ENCODE measurements around the gene SYT7.

Gene SYT7, protein sequence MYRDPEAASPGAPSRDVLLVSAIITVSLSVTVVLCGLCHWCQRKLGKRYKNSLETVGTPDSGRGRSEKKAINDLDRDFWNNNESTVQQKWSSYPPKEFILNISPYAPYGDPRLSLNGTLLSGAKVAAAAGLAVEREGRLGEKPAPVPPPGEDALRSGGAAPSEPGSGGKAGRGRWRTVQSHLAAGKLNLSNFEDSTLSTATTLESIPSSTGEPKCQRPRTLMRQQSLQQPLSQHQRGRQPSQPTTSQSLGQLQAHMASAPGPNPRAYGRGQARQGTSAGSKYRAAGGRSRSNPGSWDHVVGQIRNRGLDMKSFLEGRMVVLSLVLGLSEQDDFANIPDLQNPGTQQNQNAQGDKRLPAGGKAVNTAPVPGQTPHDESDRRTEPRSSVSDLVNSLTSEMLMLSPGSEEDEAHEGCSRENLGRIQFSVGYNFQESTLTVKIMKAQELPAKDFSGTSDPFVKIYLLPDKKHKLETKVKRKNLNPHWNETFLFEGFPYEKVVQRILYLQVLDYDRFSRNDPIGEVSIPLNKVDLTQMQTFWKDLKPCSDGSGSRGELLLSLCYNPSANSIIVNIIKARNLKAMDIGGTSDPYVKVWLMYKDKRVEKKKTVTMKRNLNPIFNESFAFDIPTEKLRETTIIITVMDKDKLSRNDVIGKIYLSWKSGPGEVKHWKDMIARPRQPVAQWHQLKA

DNA sequence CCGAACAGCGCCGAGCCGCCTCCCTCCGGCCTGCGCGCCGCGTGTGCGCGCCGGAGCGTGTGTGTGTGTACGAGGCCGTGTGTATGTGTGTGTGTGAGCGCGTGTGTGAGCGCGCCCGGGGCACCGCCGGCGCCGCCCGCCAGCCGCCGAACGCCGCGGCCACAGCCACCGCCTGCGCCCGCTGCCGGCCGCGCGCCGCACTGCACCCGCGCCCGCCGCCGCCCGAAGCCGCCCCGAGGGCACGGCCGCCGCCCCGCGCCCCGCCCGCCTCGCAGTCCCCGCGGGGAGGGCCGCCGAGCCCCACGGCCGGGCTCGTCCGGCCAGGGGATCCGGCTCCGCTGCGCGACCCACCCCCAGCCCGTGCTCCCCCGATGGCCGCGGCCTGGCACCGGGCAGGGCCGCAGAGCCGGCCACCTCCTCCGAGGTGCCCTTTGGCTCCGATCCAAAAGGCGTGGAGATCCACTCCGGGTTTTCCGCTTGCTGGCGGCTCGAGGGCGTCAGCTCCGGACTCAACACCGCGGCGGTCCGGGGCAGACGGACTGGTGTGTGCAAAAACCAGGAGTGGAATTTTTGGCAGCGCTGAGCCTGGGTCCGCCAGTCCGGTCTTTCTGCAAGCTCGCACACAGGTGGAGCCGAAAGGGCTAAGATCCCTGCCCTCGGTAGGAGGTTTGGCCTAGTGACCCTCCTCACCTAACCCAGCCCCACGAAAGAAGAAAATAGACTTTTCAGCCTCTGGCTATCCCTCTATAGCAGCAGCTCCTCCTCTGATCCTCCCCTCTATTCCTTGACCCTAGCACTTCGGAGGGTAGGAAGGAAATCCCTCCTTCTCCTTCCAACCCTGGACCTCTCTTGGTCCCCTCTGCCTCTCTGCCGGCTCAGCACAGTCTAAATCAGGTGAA lies at the start of gene SYT7:
TSS of gene SYT7 (minus strand) at position 47 of the 899 bp plus-strand sequence. CDS start 256 bp downstream, outside the sequence.
- peak; percentile 96 for DNase-seq

DNA sequence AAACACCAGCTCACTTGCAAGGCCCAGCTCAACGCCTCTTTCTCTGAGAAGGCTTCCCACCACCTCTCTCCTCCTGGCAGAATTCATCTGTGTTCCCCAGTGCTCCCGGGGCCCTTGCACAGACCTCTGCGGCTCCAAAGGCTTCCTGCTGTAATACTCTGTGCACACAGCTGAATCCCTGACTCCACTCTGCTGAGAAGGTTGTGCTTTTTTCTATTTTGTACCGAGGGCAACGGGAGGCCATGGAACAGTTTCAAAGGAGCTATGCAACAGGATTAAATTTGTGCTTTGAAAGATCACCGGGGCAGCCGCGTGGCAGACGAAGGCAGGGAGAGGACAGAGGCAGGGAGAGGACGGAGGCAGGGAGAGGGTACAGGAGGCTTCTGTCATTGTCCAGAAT lies 49.2 kb upstream of the SYT7 start:
- no peak for DNase-seq

DNA sequence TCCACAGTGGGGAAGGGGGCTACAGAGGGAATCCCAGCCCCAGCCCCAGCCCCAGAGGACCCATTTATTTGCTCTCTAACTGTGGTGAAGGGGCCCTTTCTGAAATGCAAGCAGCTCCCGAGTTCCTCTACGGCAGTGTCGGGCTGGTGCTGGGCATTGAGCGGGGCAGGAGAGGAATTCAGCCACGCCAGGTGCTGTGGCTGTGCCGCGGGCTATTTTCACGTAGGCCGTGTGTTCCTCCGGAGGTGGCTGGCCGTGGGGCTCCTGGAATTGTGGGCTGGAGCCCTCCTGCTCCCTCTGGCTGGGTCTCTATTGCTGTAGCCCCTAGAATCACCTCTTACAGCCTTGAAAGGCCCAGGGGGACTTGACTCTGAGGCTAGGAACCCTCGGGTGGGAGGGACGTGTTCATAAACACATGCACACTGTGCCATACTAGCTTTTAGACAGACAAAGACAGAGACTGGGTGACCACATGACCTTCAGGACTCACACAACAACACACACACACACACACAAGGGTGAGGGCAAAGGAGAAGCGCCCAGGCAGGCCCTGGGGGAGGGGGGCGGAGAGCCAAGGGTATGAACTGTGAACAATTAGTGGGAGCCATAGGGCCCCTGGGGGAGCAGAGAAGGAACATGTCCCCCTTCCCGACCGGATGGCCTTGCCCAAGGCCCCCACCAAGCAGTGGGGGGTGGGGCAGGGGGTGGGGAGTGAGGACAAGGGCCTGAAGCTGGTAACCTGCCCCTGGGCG lies 48.4 kb upstream of the SYT7 start:
- no peak for DNase-seq

DNA sequence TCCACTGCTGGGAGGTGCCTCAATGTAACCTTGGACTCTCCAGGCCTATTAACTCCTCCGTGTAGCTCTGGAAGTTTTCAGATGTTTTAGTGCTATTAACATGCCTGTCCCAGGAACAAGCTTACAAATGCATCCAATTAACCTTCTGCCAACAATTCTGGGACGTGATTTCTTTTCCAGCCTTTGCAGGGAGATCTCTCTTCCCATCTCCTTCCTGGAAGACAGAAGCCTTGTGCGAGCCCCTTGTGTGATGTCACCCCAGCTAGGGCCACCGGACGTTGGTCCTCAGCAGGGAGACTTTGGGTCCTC lies 47.7 kb upstream of the SYT7 start:
- DNase-seq = no peak

DNA sequence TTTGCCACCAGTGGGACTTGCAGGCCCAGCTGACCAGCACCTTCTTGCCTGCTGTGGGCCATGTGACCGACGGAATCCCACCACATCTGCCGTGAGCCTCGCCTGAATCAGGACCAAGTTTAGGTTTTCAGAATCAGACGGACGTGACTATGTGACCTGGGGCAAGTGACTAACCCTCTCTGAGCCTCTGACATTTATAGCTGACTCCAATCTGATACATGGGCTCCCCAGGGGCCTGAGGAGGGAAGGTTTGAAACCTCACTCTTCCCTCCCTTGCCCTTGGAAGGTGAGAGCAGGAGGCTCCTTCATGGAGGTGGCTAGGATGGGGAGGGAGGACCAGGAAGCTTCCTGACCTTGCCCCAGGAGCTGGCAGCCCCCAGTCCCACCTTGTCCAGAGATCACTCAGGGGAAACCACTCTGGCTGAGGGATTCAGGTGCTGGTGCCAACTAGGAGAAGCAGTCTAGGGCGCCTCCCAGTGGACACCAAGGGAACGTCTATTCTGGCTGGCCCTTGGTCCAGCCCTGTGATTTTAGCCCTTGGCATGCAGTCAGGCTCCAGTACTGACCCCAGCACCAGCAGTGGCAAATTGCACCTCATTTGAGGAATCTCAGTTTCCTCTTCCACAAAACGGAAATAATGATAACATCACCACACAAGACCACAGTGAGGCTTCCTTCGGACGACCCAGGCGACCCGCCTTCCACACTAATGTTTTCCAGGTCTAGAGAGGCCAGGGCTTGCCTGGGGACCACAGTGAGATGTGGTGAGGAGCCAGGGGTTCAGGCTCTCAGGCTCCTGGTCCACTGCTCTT lies 47.2 kb upstream of the SYT7 start:
- peak; percentile 75 for DNase-seq

DNA sequence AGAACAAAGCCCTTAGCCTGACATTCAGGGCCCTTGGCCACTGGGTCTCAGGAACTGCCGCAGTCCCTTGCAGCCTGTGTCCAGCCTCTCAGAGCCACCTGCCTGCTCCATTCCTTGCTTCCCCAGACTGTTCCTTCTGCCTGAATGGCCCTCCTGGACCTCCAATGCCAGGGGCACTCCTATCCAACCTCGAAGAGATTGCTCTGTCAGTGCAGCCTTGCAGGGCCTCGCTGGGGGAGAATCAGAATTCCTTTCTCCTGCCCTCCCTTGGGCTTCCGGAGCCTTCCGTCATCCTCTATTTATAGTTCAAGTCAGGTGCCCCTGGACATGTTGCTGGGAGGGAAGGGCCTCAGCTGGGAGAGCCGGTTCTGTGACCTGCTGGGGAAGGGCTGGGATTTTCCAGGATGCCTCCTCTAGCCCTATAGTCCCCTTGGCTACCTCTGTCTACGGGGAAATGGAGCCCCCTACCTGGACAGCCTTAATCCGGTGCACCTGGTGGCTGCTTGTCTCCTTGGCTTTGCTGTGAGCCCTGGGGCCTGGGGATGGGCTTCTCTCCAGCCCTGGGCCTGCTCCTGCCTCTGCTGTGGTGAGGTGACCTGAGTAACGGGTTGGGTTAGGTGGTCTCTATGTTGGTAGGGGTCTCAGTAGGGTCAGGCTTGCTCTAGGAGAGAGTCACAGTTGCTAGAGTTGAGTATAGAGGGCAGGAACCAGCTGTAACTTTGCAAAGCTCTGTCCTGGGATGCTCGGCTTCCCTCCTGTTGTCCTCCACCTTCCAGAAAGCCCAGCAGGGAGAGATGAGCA lies 45.9 kb upstream of the SYT7 start:
- DNase-seq = no peak

DNA sequence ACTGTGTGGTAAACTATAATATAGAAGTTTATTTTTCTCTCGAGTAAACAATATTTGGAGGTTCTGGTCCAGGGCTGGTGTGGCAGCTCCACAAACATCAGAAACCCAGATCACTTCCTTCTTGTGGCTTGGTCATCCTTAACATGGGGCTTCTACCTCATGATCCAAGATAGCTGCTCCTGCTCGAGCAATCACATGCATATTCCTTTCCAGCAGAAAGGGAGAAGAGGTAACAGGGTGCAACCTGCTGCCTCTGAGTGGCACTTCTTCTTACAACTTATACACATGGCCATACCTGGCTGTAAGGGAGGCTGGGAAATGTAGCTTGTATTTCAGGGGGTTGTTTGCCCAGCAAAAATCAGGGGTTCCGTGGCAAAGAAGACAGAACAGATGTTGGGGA lies 44.6 kb upstream of the SYT7 start:
- no peak for DNase-seq

DNA sequence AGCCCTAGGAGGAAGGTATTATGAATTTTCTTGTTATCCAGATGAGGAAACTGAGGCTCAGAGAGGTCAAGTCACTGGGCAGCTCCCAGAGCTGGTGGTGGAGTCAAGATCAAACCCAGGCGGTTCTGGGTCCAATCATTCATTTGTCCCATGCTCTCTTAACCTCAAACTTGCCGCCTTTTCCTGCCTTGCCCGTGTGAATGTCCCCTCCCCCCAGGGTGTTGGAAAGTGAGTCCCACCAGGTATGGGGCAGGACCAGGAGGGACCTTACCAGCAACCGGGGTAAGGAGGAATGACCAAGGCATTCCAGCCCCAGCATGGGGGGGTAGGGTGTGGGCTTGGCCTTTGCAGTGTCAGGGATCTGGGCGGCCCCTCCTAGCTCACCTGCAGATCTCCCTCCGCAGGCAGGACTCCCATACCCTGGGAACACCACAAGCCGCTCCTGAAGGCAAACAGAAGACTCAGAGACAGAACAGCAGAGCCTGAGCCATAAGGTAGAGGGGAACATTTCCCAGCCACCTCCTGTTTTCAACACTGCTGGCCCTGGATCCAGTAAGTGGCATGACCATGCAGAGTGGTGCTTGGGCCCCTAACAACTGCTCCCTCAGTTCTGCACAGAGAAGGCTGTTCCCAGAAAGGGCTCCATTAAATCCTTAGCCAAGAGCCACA lies 41.2 kb upstream of the SYT7 start:
- DNase-seq = no peak

DNA sequence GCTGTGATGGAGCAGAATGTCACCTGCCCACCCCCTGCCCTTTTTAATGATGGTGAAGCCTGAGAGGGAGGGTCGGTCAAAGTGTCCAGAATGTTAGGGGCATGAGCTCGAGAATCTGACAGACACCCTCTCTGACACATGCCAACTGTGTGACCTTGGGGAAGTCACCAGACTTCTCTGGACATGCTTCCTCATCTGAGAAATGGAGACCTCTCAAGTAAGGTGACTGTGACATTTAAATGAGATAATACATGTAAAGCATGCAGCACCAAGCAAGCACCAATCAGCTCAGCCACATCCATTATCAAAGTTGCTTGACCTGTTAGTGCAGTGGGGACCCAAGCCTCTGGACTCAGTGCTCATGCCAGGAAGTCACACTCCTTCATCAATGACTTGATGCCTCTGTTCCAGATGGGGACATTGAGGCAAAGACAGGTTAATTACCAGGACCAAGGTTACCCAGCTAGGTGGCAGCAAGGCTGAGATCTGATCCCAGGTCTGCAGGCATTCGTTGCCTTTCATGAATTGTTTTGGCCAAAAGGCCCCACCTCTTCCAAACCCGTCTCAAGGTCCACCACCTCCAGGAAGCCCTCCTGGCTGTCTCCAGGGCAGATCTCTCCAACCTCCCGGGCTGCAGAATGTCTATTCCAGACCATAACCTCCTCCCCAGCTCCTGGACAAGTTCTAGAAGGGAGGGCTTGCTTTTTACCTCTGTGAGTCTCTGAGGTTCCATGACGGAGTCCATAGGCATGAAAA lies 38.8 kb upstream of the SYT7 start:
- no peak for DNase-seq

DNA sequence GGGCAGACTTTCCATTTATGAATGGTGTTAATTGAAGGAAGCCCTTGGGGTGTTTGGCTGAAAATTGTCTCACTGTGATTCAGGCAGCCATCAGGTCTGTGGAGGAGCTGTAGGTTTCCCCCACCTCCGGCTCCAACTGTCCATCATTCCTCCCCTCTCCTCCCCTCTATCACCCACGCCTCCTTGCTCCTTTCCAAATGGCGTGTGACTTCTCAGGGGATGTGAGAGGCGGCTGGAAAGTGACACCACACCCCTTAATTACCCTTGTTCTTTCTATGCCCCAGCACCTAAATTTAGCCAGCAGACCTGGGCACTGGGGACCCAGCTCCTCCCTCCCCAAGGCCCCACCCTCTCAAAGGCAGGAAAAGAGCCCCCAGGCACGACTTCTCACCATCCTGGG lies 38.1 kb upstream of the SYT7 start:
- DNase-seq = no peak

DNA sequence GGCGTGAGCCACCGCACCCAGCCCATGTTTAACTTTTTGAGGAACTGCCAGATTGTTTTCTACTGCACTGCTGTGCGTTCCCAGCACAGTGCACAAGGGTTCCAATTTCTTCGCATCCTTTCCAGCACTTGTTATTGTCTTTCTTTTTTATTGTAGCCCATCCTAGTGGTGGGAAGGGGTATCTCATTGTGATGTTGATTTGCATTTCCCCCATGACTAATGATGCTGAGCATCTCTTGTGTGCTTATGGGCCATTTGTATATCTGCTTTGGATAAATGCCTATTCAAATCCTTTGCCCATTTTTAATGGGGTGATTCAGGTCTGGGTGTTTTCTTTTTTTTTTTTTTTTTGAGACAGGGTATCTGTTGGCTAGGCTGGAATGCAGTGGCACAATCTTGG lies 36.6 kb upstream of the SYT7 start:
- DNase-seq = peak; percentile 57

DNA sequence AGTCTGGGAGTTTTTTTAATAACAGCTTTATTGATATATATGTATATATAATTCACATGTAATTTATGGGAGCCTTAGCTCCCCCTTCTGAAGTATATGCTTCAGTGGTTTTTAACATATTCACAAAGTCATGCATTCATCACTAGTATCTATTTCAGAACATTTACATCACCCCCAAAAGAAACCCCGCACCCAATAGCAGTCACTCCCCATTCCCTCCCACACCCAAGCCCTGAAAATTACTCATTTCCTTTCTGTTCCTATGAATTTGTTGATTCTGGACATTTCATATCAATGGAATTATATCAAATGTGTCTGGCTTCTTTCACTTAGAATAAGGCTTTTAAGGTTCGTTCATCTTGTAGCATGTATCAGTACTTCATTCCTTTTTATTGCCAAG lies 35.6 kb upstream of the SYT7 start:
- peak; percentile 86 for DNase-seq

DNA sequence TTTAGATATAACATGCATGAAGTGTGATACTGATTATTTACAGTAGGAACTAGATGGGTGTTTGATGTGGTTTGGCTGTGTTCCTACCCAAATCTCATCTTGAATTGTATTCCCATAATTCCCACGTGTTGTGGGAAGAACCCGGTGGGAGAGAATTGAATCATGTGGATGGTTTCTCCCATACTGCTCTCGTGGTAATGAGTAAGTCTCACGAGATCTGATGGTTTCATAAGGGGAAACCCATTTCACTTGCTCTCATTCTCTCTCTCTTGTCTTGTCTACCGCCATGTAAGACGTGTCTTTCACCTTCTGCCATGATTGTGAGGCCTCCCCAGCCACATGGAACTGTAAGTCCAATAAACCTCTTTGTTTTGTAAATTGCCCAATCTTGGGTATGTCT lies 33.9 kb upstream of the SYT7 start:
- peak; percentile 74 for DNase-seq

DNA sequence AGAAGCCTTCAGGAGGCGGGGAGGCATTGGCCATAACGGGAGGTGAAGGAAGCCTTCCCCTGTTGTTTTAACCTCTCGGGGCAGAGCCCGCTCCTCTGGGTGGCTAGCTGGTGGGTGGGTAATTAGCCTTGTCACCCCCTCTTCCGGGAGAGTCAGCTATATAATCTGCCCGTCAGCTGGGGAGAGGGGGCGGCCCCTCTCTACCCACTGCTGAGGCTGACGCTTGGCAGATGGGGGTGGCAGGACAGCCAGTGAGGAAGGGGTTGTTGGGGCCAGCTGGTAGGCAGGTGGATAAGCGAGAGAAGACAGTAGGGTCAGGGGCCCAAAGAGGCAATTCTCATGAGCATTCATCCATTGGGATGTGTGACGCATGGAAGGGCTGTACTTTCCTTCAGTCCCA lies 33.0 kb upstream of the SYT7 start:
- no peak for DNase-seq

DNA sequence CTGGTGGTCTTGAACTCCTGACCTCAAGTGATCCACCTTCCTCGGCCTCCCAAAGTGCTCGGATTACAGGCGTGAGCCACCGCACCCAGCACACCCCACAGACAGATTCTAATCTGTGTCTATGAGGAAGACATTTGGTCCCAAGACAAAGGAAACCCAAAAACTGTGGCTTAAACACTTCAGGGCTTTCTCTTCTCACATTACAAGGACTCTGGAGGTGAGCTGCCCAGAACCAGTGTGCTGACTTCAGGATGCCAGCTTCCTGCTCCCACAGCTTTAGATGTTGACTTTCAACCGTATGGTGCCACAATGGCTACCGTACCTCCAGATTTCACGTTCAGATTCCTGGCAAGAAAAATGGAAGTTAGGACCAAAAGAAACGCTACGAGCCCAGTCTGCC lies 32.2 kb upstream of the SYT7 start:
- DNase-seq = no peak

DNA sequence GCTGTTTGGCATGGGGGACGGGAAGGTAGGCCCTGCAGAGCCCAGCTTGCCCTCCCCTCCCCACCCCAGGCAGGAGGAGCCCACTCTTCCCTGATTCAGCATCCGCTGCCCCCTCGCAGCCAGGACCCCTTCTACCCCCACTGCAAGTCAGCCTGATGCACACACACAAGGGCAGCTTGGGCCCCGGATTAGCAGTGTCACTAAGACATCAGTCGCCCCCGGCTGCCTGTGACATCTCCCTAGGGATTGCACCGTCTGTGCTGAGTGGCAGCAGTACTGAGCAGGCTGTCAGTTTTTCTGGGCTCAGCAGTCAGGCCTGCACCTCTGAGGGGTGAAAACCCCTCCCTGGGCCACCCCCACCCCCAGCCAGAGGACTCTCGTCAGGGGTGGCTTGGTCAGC lies 30.4 kb upstream of the SYT7 start:
- no peak for DNase-seq

DNA sequence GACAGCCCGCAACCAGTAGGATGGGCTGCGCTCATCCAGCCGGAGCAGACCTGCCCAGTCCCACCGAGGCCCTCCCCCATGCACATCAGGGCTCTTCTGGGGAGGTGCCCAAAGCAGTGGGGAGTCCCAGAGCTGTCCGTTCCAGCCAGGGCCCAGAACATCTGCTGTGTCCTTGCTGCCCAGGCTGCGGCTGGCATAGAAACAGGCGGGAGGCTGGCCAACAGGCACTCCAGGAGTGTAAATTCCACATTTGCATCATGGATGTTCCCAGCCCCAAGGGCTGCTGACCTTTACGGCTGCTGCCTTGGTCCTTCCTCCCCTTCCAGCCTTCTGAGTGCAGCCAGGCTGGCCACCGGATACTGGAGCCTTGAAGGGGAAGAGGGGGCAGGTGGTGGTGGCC lies 30.0 kb upstream of the SYT7 start:
- no peak for DNase-seq

DNA sequence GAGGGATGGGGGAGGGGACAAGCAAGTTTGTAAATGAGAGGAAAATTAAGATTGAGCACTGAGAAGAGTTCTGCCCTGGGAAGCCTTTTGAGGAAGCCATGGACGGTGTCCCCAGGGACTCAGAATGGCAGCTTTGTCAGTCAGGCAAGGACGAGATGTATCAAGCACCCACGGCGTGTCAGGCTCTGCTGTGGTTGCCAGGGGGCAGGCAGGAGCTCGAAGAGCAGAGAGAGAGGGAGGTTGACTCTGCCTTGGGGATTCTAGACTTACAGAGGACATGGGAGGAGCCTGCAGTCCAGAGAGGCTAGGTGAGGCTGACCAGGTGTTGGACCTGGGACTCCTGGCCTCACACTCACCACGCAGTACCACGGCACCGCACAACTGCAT lies 29.1 kb upstream of the SYT7 start:
- no peak for DNase-seq

DNA sequence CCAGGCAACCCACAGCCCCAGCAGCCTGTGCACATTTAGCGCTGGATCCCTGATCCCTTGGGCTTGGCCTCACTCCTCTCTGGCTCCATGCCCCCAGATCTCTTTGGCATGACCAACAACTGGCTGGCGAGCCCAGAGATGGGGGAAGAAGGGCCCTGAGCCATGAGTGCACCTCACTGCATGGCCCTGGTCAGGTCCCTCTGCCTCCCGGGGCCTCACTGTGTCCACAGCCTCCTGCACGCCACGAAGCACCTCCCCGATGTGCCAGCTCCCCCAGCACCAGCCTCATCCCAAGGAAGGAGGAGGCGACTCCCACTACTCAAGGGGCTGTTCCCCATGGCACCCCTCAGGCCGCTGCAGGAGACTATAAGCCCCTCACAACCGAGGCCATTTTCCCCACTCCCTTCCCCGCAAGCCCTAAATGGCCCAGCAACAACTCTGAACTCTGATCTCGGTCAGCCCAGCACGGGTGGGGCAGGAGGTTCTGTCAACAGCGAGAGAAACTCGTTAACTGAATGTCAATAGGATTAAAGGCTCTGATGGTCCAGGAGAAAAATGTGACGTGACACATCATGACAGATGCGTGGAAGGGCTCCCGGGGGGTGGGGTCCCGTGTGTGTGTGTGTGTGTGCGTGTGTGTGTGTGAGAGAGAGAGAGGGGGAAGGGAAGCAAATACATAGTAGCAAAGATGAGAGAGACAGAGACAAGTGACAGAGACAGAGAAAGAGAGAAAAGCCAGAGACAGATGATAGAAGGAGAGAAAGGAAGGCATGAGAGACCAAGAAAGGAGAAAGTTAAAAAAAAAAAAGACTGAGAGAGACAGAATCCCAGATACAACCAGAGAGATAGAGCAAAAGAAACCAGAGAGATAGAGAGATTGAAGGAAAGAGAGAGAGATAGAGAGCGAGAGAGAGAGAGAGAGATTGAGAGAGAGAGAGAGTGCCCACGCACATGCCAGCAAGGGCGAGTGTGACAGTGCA lies 28.4 kb upstream of the SYT7 start:
- no peak for DNase-seq
